CD4-positive, alpha-beta memory T cell (primary cell): ENCODE measurements around the gene RC3H1. TPM values are rescaled to one million over a fixed set of nuclear protein-coding genes. Genes with fewer than 3 reads are reported as not detected.

ENCODE experiments used
- CTCF ChIA-PET: fragments of 350-600 bp; sonication (Branson Sonifier 250); formaldehyde crosslinking; loops from one replicate; lab custom pipeline; 2021; ENCODE audit warnings: inconsistent platforms; ENCODE audit not compliant: partially characterized antibody; lab: Charles Lee
- POLR2A ChIA-PET: fragments of 350-600 bp; sonication (Branson Sonifier 250); formaldehyde crosslinking; loops from one replicate; lab custom pipeline; 2021; ENCODE audit not compliant: partially characterized antibody; lab: Charles Lee
- DNase-seq, 5 donors: peaks; one replicate each; pipeline versions ENCODE4 v3.0.0 to v3.0.0-alpha.2; 2020 to 2022; ENCODE audit warnings: mixed read lengths in 1 of 5
- H3K27ac ChIP-seq: one replicate; pipeline ENCODE4 v1.7.0; 2013; ENCODE audit warnings: low read depth, low read length
- H3K27me3 ChIP-seq: 2 replicates; pipeline ENCODE4 v1.7.0; 2013; ENCODE audit warnings: mild to moderate bottlenecking, low read length, moderate library complexity; ENCODE audit not compliant: insufficient read depth
- H3K36me3 ChIP-seq: 2 replicates; pipeline ENCODE4 v1.7.0; 2013; ENCODE audit warnings: mild to moderate bottlenecking, low read length, moderate library complexity; ENCODE audit not compliant: insufficient read depth
- H3K4me1 ChIP-seq: 2 replicates; pipeline ENCODE4 v1.7.0; 2013; ENCODE audit warnings: mild to moderate bottlenecking, low read length, moderate library complexity; ENCODE audit not compliant: insufficient read depth
- H3K4me3 ChIP-seq, 2 donors: one replicate each; pipeline ENCODE4 v1.7.0; 2013; ENCODE audit warnings: low read length in 2 of 2, mild to moderate bottlenecking in 1 of 2
- H3K9me3 ChIP-seq, 2 donors: one replicate each; pipeline ENCODE4 v1.7.0; 2013; ENCODE audit warnings: low read length in 2 of 2, control low read depth in 1 of 2; ENCODE audit not compliant: control insufficient read depth in 1 of 2
- H3K27ac Mint-ChIP-seq, 7 donors: one replicate each; pipeline ENCODE4 v1.8.0; 2020 to 2021; ENCODE audit warnings: mixed read lengths in 7 of 7, mild to moderate bottlenecking in 6 of 7, inconsistent platforms in 3 of 7, moderate library complexity in 3 of 7
- H3K27me3 Mint-ChIP-seq, 2 donors: one replicate each; pipeline ENCODE4 v1.8.0; 2020 to 2021; ENCODE audit warnings: mixed read lengths in 2 of 2
- H3K36me3 Mint-ChIP-seq, 2 donors: one replicate each; pipeline ENCODE4 v1.8.0; 2020 to 2021; ENCODE audit warnings: mixed read lengths in 2 of 2, inconsistent platforms in 1 of 2, mild to moderate bottlenecking in 1 of 2
- H3K4me1 Mint-ChIP-seq, 4 donors: one replicate each; pipeline ENCODE4 v1.8.0; 2020 to 2021; ENCODE audit warnings: mixed read lengths in 4 of 4, mild to moderate bottlenecking in 1 of 4
- H3K4me3 Mint-ChIP-seq, 8 donors: one replicate each; pipeline ENCODE4 v1.8.0; 2020 to 2021; ENCODE audit warnings: mixed read lengths in 8 of 8, mild to moderate bottlenecking in 7 of 8, moderate library complexity in 6 of 8, inconsistent platforms in 3 of 8
- H3K9me3 Mint-ChIP-seq, 8 donors: one replicate each; pipeline ENCODE4 v1.8.0; 2020 to 2021; ENCODE audit warnings: mixed read lengths in 8 of 8, mild to moderate bottlenecking in 5 of 8, inconsistent platforms in 3 of 8, moderate library complexity in 1 of 8
- intact Hi-C: fragments of 100-400 bp; cut with micrococcal nuclease; formaldehyde crosslinking; loops from one replicate; pipeline ENCODE4 v1.15.1; 2023
- polyA plus RNA-seq, 2 donors: library from polyadenylated mRNA; unstranded; fragments of 300-500 nt; fragmentation: Illumina TruSeq; gene quantifications; one replicate each; pipeline ENCODE4 v1.2.3, GENCODE V29; 2021
- total RNA-seq, 2 experiments: library from RNA; stranded (reverse); gene quantifications; one replicate each; pipeline ENCODE4 v1.2.3, GENCODE V29; 2021

The RC3H1 gene
- total and polyA plus RNA-seq, 4 experiments from 2014 or later = 2.0 to 49.2 (median 27.0) TPM

DNA sequence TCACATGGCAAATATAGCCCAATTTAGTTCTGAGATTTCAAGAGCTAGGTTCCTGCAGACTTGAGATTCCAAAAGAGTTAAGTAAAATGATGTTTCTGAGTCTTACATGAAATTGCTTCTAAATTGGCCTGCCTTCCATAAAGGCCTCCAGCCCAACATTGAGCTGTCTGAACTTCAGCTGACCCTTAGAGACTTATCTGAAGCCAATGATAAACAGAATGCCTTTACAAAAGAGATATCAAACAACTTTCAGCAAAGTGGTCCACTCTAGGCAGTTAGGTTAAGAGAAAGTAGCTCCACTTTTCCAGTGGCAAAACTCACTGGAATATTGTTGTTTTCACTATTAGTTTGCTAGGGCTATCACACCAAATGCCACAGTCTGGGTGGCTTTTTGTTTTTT lies 6.3 kb upstream of the RC3H1 start:
- Mint-ChIP-seq H3K9me3 (no peaks in the 10 kb centered on the region), H3K4me1 (peaks cover 1 to 4% (median 3%) of the 10 kb centered on the region in 4 donors), H3K27ac (no peak overlapping the region), H3K36me3 (no peaks in the 10 kb centered on the region), H3K4me3 (no peak overlapping the region), H3K27me3 (peaks cover 0 to 2% of the 10 kb centered on the region in 2 donors)
- intact Hi-C loops = no loop called here
- H3K27me3 ChIP-seq = no peaks in the 10 kb centered on the region
- H3K9me3 ChIP-seq = no peaks in the 10 kb centered on the region
- no peaks in the 10 kb centered on the region for H3K4me1 ChIP-seq
- no peak for DNase-seq
- H3K36me3 ChIP-seq = no peaks in the 10 kb centered on the region
- ChIA-PET POLR2A (no interaction called here), CTCF (no interaction called here)
- H3K4me3 ChIP-seq = no peak overlapping the region
- no peak overlapping the region for H3K27ac ChIP-seq

- no peaks in the 10 kb centered on the region for H3K9me3 ChIP-seq
- no peak overlapping the region for H3K27ac ChIP-seq
- H3K4me3 ChIP-seq = no peak overlapping the region
- Mint-ChIP-seq H3K27ac (peak overlapping the region; percentile 98 to 99 (median 99)), H3K27me3 (no peaks in the 10 kb centered on the region), H3K36me3 (peaks cover 3 to 18% of the 10 kb centered on the region in 2 donors), H3K4me1 (peaks cover 23 to 49% (median 34%) of the 10 kb centered on the region in 4 donors), H3K9me3 (peaks cover 0 to 2% (median 0%) of the 10 kb centered on the region in 8 donors), H3K4me3 (peak overlapping the region; percentile 98 to 100 (median 98))
- ChIA-PET POLR2A (interaction anchor here (1.3 to 3.3 kb wide), 6 partner anchors 12 to 155 kb away, joined by 3 to 41 read pairs (median 8); partner anchors contain the start of genes GAS5 and ZBTB37), CTCF (interaction anchor here (1.9 kb wide), 1 partner anchor 129 kb away, joined by 6 read pairs; no protein-coding TSS in a partner anchor)
- no peaks in the 10 kb centered on the region for H3K27me3 ChIP-seq
- DNase-seq = peak in 2 of 5 donors; percentile 11 to 14
- peaks cover 30% of the 10 kb centered on the region for H3K4me1 ChIP-seq
- intact Hi-C loops = loop anchor here (2.0 to 5.0 kb wide), 4 partner anchors 44 to 1491 kb away; partner anchors contain the start of genes PRDX6 and SUCO
- H3K36me3 ChIP-seq = no peaks in the 10 kb centered on the region
Observed at GRCh38 chr1:174023440-174023839, 1.3 kb upstream of the RC3H1 start.

GRCh38 chr1:174022976-174023277 lies 770 bp upstream of the RC3H1 start:
- Histone ChIP-seq H3K27ac (peak overlapping the region; percentile 80), H3K27me3 (no peaks in the 10 kb centered on the region), H3K36me3 (no peaks in the 10 kb centered on the region), H3K4me3 (peak overlapping the region; percentile 65 to 100), H3K9me3 (no peaks in the 10 kb centered on the region), H3K4me1 (peaks cover 35% of the 10 kb centered on the region)
- DNase-seq = no peak
- no peaks in the 10 kb centered on the region for H3K27me3 Mint-ChIP-seq
- H3K4me3 Mint-ChIP-seq = peak overlapping the region; percentile 98 to 100 (median 98)
- peaks cover 28 to 54% (median 36%) of the 10 kb centered on the region in 4 donors for H3K4me1 Mint-ChIP-seq
- ChIA-PET POLR2A (interaction anchor here (0.7 to 3.3 kb wide), 20 partner anchors 11 to 1490 kb away, joined by 3 to 41 read pairs (median 5); partner anchors contain the start of genes CENPL, DARS2, GAS5 and KLHL20), CTCF (interaction anchor here (1.9 kb wide), 1 partner anchor 130 kb away, joined by 6 read pairs; no protein-coding TSS in a partner anchor)
- H3K36me3 Mint-ChIP-seq = peaks cover 3 to 18% of the 10 kb centered on the region in 2 donors
- intact Hi-C loops = loop anchor here (1.0 to 5.0 kb wide), 6 partner anchors 44 to 1490 kb away; partner anchors contain the start of genes PRDX6, RABGAP1L, SUCO and ZBTB37
- peaks cover 0 to 2% (median 0%) of the 10 kb centered on the region in 8 donors for H3K9me3 Mint-ChIP-seq
- H3K27ac Mint-ChIP-seq = peak overlapping the region; percentile 98 to 99 (median 99)

- peaks cover 48% of the 10 kb centered on the region for H3K4me1 ChIP-seq
- no peaks in the 10 kb centered on the region for H3K27me3 ChIP-seq
- Mint-ChIP-seq H3K36me3 (peaks cover 3 to 18% of the 10 kb centered on the region in 2 donors), H3K27me3 (no peaks in the 10 kb centered on the region), H3K4me3 (peak overlapping the region; percentile 95 to 100 (median 98)), H3K4me1 (peaks cover 34 to 67% (median 45%) of the 10 kb centered on the region in 4 donors), H3K27ac (peak overlapping the region; percentile 92 to 99 (median 96)), H3K9me3 (peaks cover 0 to 2% (median 0%) of the 10 kb centered on the region in 8 donors)
- H3K36me3 ChIP-seq = no peaks in the 10 kb centered on the region
- intact Hi-C loops = loop anchor here (1.0 to 5.0 kb wide), 6 partner anchors 46 to 1489 kb away; partner anchors contain the start of genes PRDX6, RABGAP1L, SUCO and ZBTB37
- ChIA-PET POLR2A (interaction anchor here (0.8 to 3.3 kb wide), 21 partner anchors 10 to 1489 kb away, joined by 3 to 41 read pairs (median 5); partner anchors contain the start of genes CACYBP, CENPL, DARS2 and GAS5), CTCF (interaction anchor here (1.3 to 1.9 kb wide), 3 partner anchors 131 to 1277 kb away, joined by 3 to 6 read pairs (median 5); no protein-coding TSS in a partner anchor)
- H3K9me3 ChIP-seq = no peaks in the 10 kb centered on the region
- peak overlapping the region; percentile 80 for H3K27ac ChIP-seq
- H3K4me3 ChIP-seq = peak overlapping the region; percentile 65 to 68
- DNase-seq = peak in 2 of 5 donors; percentile 39 to 66
Observed at GRCh38 chr1:174021591-174022079, 522 bp downstream of the RC3H1 start.

DNA sequence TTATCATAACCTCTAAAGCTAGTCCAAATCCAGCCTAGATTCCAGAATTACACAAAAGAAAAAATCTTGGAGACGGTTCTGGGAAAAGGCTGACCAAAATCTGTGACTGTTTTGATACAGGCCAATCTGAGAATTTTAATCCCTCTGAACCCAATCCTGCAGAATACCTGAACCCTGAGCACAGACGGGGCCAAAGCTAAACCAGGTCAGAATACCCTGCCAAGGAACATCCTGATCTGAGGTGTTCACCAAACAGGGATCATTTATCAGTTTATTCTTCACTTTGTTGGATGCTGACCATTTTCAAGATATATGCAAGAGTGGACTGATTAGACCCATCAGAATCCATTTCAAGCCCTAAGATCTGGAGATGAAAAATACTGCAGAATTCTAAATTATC lies 3.6 kb downstream of the RC3H1 start:
- peaks cover 0 to 2% (median 0%) of the 10 kb centered on the region in 8 donors for H3K9me3 Mint-ChIP-seq
- Histone ChIP-seq H3K4me3 (no peak overlapping the region), H3K36me3 (no peaks in the 10 kb centered on the region), H3K27ac (no peak overlapping the region), H3K4me1 (peaks cover 61% of the 10 kb centered on the region), H3K27me3 (no peaks in the 10 kb centered on the region), H3K9me3 (no peaks in the 10 kb centered on the region)
- H3K4me3 Mint-ChIP-seq = peak overlapping the region in 6 of 8 donors; percentile 13 to 69 (median 48)
- ChIA-PET CTCF (interaction anchor here (1.4 kb wide), 1 partner anchor 20 kb away, joined by 3 read pairs; no protein-coding TSS in a partner anchor), POLR2A (no interaction called here)
- H3K27me3 Mint-ChIP-seq = no peaks in the 10 kb centered on the region
- peaks cover 3 to 18% of the 10 kb centered on the region in 2 donors for H3K36me3 Mint-ChIP-seq
- DNase-seq = no peak
- peak overlapping the region in 1 of 7 donors; percentile 75 for H3K27ac Mint-ChIP-seq
- peaks cover 42 to 79% (median 54%) of the 10 kb centered on the region in 4 donors for H3K4me1 Mint-ChIP-seq
- intact Hi-C loops = no loop called here

DNA sequence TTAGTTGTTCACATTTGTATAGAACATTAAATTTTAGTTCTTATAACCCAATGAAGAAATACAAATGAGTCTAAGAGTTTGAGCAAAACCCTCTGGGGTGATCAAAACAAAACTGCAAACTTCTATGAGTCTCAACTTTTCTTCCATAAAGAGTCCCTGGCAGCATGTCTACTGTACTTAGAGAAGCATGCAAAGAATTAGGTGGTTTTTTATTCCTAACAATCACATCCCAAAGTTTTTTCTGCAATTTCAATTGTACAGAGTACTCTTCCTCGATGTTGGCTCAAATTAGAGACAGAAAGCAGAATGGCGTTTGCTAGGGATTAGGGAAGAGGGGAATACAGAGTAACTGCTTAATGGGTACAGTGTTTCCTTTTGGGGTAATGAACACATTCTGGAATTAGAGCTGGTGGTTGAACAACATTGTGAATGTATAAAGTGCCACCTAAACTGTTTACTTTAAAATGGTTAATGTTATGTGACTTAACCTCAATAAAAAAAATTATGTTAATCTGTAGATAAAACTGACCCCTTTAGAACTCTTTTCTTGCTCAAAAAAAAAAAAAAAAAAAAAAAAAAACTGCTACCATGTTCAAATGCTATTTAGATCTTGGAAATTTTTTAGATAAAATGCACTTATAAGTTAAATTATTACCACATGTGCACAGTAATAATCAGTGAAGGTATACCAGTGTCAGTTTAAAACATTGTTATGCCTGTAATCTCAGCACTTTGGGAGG lies 4.8 kb downstream of the RC3H1 start:
- no peak for DNase-seq
- no peak overlapping the region for H3K27ac Mint-ChIP-seq
- peaks cover 0 to 2% (median 0%) of the 10 kb centered on the region in 8 donors for H3K9me3 Mint-ChIP-seq
- intact Hi-C loops = no loop called here
- no peak overlapping the region for H3K27ac ChIP-seq
- POLR2A ChIA-PET = no interaction called here
- H3K4me3 ChIP-seq = no peak overlapping the region
- H3K4me1 ChIP-seq = peaks cover 53% of the 10 kb centered on the region
- no peaks in the 10 kb centered on the region for H3K9me3 ChIP-seq
- no peaks in the 10 kb centered on the region for H3K27me3 Mint-ChIP-seq
- H3K27me3 ChIP-seq = no peaks in the 10 kb centered on the region
- H3K4me3 Mint-ChIP-seq = peak overlapping the region in 5 of 8 donors; percentile 15 to 57 (median 35)
- peaks cover 40 to 74% (median 52%) of the 10 kb centered on the region in 4 donors for H3K4me1 Mint-ChIP-seq
- H3K36me3 ChIP-seq = no peaks in the 10 kb centered on the region
- CTCF ChIA-PET = interaction anchor here (1.4 kb wide), 1 partner anchor 19 kb away, joined by 3 read pairs; no protein-coding TSS in a partner anchor
- H3K36me3 Mint-ChIP-seq = peaks cover 8 to 13% of the 10 kb centered on the region in 2 donors
